ENCODE data around the gene PHACTR1.

GRCh38 chr6:13238017-13238416 lies 521.5 kb downstream of the PHACTR1 start:
- TF ChIP-seq RAD21 (IDR thresholded peaks at IDR 0.05; ENCODE audit: low read depth) (no peak), CREB1 (IDR thresholded peaks at IDR 0.05; ENCODE audit: low read depth) (no peak), NFIC (IDR thresholded peaks at IDR 0.05) (no peak), TAF1 (IDR thresholded peaks at IDR 0.05; ENCODE audit: low read depth) (no peak), EGR1 (IDR thresholded peaks at IDR 0.05) (no peak)
- TF ChIP-seq, protein P1, sequence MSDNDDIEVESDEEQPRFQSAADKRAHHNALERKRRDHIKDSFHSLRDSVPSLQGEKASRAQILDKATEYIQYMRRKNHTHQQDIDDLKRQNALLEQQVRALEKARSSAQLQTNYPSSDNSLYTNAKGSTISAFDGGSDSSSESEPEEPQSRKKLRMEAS (IDR thresholded peaks at IDR 0.05) = no peak

All from Ishikawa (cell line).